Progenitor cell of endocrine pancreas (in vitro differentiated cells): ENCODE data around the gene ZFP92. TPM values are rescaled to one million over a fixed set of nuclear protein-coding genes. Genes with fewer than 3 reads are reported as not detected.
"Not testable (repeated sequence)": the region's sequence is repeated elsewhere in the genome, so short reads cannot be mapped to it uniquely, and the experiment has no call there.

Experiments used
- DNase-seq: peaks from one replicate; pipeline ENCODE4 v3.0.0; 2021; ENCODE audit warnings: low spot score; ENCODE audit not compliant: unreplicated experiment
- H3K27ac Mint-ChIP-seq: 2 replicates; pipeline ENCODE4 v1.8.0; 2021; ENCODE audit warnings: mild to moderate bottlenecking, moderate library complexity, mixed read lengths
- H3K27me3 Mint-ChIP-seq: 2 replicates; pipeline ENCODE4 v1.8.0; 2021; ENCODE audit warnings: mixed read lengths
- H3K36me3 Mint-ChIP-seq: 2 replicates; pipeline ENCODE4 v1.8.0; 2022; ENCODE audit warnings: mixed read lengths; ENCODE audit not compliant: insufficient read depth
- H3K4me1 Mint-ChIP-seq: 2 replicates; pipeline ENCODE4 v1.8.0; 2021; ENCODE audit warnings: low read depth, mixed read lengths
- H3K4me3 Mint-ChIP-seq: 2 replicates; pipeline ENCODE4 v1.8.0; 2021; ENCODE audit warnings: low read depth, mild to moderate bottlenecking, moderate library complexity, mixed read lengths
- H3K9me3 Mint-ChIP-seq: 2 replicates; pipeline ENCODE4 v1.8.0; 2021; ENCODE audit warnings: low read depth, mixed read lengths
- total RNA-seq: library from RNA; stranded (reverse); gene quantifications from 2 replicates; pipeline ENCODE4 v1.2.1, GENCODE V29; 2021
- TF ChIP-seq, protein P1 (sequence below): fragments of 200-600 bp; sonication (generic); IDR thresholded peaks from one replicate; pipeline ENCODE4 v1.5.0; 2021; ENCODE audit warnings: antibody characterized with exemption, mild to moderate bottlenecking; ENCODE audit not compliant: unreplicated experiment

Gene ZFP92
- total RNA-seq, 1 donor from 2014 or later, result 0.38 TPM

DNA sequence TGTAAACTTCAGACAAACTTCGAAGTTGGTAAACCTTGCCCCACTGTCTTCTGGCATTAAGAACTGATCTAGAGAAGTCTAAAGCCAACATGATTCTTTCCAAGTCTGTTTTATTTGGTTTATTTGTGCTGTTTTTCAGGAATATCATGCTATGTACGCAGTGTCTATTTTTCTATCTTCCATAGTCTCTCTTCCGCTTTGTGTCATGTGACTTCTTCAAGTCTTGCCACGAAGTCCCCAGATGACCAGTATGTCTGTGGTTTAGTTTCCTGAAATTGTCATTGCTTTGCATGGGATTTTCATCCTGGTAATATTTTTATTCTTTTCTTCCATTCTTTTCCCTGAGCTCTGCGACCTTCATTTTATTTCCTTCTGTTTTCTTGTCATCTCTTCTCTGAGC is 25.2 kb upstream of the ZFP92 start:
- Mint-ChIP-seq H3K4me1 (no peaks in the 10 kb centered on the region), H3K27ac (no peak overlapping the region), H3K36me3 (no peaks in the 10 kb centered on the region), H3K9me3 (peaks cover 7% of the 10 kb centered on the region), H3K4me3 (no peak overlapping the region), H3K27me3 (no peaks in the 10 kb centered on the region)
- no peak for DNase-seq
- TF ChIP-seq, protein P1, sequence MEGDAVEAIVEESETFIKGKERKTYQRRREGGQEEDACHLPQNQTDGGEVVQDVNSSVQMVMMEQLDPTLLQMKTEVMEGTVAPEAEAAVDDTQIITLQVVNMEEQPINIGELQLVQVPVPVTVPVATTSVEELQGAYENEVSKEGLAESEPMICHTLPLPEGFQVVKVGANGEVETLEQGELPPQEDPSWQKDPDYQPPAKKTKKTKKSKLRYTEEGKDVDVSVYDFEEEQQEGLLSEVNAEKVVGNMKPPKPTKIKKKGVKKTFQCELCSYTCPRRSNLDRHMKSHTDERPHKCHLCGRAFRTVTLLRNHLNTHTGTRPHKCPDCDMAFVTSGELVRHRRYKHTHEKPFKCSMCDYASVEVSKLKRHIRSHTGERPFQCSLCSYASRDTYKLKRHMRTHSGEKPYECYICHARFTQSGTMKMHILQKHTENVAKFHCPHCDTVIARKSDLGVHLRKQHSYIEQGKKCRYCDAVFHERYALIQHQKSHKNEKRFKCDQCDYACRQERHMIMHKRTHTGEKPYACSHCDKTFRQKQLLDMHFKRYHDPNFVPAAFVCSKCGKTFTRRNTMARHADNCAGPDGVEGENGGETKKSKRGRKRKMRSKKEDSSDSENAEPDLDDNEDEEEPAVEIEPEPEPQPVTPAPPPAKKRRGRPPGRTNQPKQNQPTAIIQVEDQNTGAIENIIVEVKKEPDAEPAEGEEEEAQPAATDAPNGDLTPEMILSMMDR, result no peak

DNA sequence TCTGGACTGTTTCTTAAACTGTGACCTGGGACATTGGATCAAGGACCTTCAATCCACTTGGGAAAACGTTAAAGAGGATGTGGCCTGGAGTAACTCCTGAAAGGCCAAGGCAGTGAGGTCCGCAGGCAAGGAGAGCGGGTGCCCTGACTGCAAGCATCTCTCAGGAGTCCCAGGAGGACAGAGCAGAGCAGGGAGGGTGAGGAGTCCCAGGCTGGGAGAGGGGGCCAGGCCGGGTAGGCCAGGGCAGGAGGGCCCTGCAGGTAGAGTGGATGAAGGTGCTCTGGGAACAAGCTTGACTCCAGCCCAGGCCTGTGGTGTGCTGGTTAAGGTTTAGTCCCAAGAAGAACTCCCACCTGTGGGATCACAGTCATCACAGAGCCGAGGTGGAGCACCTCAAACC is 23.9 kb upstream of the ZFP92 start:
- Mint-ChIP-seq H3K36me3 (no peaks in the 10 kb centered on the region), H3K27me3 (no peaks in the 10 kb centered on the region), H3K27ac (no peak overlapping the region), H3K4me3 (no peak overlapping the region), H3K9me3 (peaks cover 7% of the 10 kb centered on the region), H3K4me1 (no peaks in the 10 kb centered on the region)
- TF ChIP-seq, protein P1, result no peak
- no peak for DNase-seq

DNA sequence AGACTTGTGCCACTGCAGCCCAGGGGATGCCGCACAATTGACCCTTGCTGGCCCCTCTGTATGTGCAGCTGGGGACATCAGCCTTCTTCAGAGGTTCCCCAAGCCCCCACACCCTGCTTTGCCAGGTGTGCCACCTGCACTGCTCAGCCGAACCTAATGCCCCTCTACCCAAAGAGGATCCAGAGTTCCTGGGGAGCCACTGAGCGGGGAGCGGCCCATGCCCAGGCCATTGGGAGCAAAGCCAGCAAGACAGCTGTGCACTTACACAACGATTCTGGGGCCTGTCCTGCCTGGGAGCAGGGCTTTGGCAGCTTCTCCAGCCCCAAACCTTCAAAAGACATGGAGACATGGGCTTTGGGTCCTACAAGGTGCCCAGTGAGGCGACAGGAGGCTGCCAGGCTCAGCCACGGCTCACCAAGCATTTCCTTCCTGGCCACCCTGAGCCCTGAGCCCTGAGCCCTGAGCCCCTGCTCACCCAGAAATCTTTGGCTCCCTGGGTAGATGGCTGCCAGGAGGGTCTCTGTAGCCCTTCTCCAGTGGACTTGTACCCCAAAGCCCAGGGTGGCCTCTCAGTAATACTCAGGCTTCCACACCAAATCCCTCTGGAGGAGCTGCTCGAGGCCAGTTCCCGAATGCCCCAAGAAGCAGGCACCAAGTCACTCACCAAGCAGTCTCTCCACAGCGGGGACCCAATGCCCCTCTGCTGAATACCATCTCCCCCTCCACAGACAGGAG is 23.1 kb upstream of the ZFP92 start:
- TF ChIP-seq, protein P1, result no peak
- DNase-seq, result no peak

DNA sequence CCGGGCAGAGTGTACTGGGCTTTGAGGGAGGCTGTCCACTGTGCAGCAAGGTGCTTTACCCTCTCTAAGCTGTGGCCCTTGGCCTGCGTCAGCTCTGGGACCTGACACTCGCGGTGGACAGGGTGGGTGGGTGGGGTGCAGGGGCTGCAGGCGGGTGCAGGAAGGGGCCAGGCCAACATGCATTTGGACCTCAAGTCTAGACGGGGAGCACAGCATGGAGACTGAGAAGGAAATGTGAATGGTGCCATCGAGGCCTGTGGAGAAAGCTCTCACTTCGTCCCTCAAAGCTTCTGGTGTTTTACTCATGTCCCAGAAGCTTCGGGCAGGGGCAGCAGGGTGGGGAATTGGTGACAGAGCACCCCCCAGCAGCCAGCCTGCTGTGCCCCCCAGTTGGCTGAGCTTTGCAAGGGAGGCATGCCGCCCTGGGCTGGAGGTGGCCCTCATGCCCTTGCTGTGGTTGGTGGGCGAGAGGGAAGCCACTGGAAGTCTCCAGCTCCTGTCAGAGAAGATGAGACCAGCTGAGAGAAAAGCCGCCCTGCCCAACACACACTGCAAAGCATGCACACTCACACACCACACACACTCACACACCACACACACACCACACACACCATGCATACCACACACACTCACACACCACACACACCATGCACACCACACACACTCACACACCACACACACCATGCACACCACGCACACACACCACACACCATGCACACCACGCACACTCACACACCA is 22.4 kb upstream of the ZFP92 start:
- TF ChIP-seq, protein P1, result no peak
- DNase-seq, result no peak

More for the DNA sequence above, 23.1 kb upstream of the ZFP92 start:
- peaks cover 7% of the 10 kb centered on the region for H3K9me3 Mint-ChIP-seq
- H3K4me1 Mint-ChIP-seq, result no peaks in the 10 kb centered on the region
- no peak overlapping the region for H3K4me3 Mint-ChIP-seq
- no peaks in the 10 kb centered on the region for H3K27me3 Mint-ChIP-seq
- H3K27ac Mint-ChIP-seq, result no peak overlapping the region
- H3K36me3 Mint-ChIP-seq, result no peaks in the 10 kb centered on the region

DNA sequence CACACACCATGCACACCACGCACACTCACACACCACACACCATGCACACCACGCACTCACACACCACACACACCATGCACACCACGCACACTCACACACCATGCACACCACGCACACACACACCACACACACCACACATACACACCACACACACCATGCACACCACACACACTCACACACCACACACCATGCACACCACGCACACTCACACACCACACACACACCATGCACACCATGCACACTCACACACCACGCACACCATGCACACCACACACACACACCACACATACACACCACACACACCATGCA is 21.9 kb upstream of the ZFP92 start:
- H3K4me3 Mint-ChIP-seq, DNase-seq, H3K27ac Mint-ChIP-seq, H3K4me1 Mint-ChIP-seq, H3K27me3 Mint-ChIP-seq, H3K9me3 Mint-ChIP-seq, H3K36me3 Mint-ChIP-seq: not testable (repeated sequence)

More for the DNA sequence above, 22.4 kb upstream of the ZFP92 start:
- Mint-ChIP-seq H3K36me3 (no peaks in the 10 kb centered on the region), H3K4me3 (no peak overlapping the region), H3K27me3 (peaks cover 2% of the 10 kb centered on the region), H3K4me1 (no peaks in the 10 kb centered on the region), H3K9me3 (peaks cover 7% of the 10 kb centered on the region), H3K27ac (no peak overlapping the region)
